ENCODE measurements around the gene ZNF512B.

- TF ChIP-seq, protein P1, sequence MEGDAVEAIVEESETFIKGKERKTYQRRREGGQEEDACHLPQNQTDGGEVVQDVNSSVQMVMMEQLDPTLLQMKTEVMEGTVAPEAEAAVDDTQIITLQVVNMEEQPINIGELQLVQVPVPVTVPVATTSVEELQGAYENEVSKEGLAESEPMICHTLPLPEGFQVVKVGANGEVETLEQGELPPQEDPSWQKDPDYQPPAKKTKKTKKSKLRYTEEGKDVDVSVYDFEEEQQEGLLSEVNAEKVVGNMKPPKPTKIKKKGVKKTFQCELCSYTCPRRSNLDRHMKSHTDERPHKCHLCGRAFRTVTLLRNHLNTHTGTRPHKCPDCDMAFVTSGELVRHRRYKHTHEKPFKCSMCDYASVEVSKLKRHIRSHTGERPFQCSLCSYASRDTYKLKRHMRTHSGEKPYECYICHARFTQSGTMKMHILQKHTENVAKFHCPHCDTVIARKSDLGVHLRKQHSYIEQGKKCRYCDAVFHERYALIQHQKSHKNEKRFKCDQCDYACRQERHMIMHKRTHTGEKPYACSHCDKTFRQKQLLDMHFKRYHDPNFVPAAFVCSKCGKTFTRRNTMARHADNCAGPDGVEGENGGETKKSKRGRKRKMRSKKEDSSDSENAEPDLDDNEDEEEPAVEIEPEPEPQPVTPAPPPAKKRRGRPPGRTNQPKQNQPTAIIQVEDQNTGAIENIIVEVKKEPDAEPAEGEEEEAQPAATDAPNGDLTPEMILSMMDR (IDR thresholded peaks at IDR 0.05): no peak
- no peak for TF ChIP-seq ZFX (IDR thresholded peaks at IDR 0.05; ENCODE audit: borderline replicate concordance)
Observed at GRCh38 chr20:64006490-64006889, 36.8 kb upstream of the ZNF512B start.
